DND-41 (cell line): Measurements from ENCODE around the gene IFNL2.

Experiments
- ATAC-seq: fragments of 200-7000 bp; cut with Tn5 transposase; 3 replicates; pipeline ENCODE4 v1.9.1; 2021; ENCODE audit warnings: low read depth; ENCODE audit not compliant: insufficient read depth
- DNase-seq: peaks from one replicate; pipeline ENCODE4 v3.0.0-alpha.2; 2020
- H2AFZ ChIP-seq: 2 replicates; pipeline ENCODE4 v1.6.0; 2012; ENCODE audit warnings: low read depth, low read length
- H3K27ac ChIP-seq: 2 replicates; pipeline ENCODE4 v1.5.1; 2012; ENCODE audit warnings: low read length, inconsistent platforms
- H3K27me3 ChIP-seq: fragments of 200-600 bp; sonication (generic); 2 replicates; pipeline ENCODE4 v1.6.0; 2012; ENCODE audit warnings: low read length, mild to moderate bottlenecking, inconsistent platforms; ENCODE audit not compliant: insufficient read depth, poor library complexity
- H3K36me3 ChIP-seq: 2 replicates; pipeline ENCODE4 v1.5.1; 2012; ENCODE audit warnings: low read length, inconsistent platforms; ENCODE audit not compliant: insufficient read depth
- H3K4me1 ChIP-seq: 2 replicates; pipeline ENCODE4 v1.5.1; 2012; ENCODE audit warnings: mild to moderate bottlenecking, low read length; ENCODE audit not compliant: insufficient read depth
- H3K4me2 ChIP-seq: 2 replicates; pipeline ENCODE4 v1.6.0; 2012; ENCODE audit warnings: mild to moderate bottlenecking, moderate library complexity, low read length, inconsistent platforms; ENCODE audit not compliant: insufficient read depth
- H3K4me3 ChIP-seq, 2 experiments: fragments of 200-600 bp in 1 of 2; shearing (Covaris generic) in 1 of 2; 2 replicates each; pipeline ENCODE4 v1.5.1; 2012 to 2016; ENCODE audit warnings: inconsistent platforms in 2 of 2, low read length in 2 of 2, mild to moderate bottlenecking in 2 of 2, low read depth in 1 of 2, moderate library complexity in 1 of 2
- H3K79me2 ChIP-seq: 2 replicates; pipeline ENCODE4 v1.6.0; 2012; ENCODE audit warnings: low read length, inconsistent platforms; ENCODE audit not compliant: insufficient read depth
- H3K9ac ChIP-seq: 2 replicates; pipeline ENCODE4 v1.6.0; 2012; ENCODE audit warnings: low read depth, mild to moderate bottlenecking, inconsistent platforms, low read length, moderate library complexity
- H3K9me3 ChIP-seq: 2 replicates; pipeline ENCODE4 v1.5.1; 2012; ENCODE audit warnings: low read length, moderate library complexity, mild to moderate bottlenecking, inconsistent platforms; ENCODE audit not compliant: insufficient read depth, severe bottlenecking
- H4K20me1 ChIP-seq: 2 replicates; pipeline ENCODE4 v1.6.0; 2012; ENCODE audit warnings: low read length; ENCODE audit not compliant: insufficient read depth
- CTCF ChIP-seq: IDR thresholded peaks from 2 replicates; pipeline ENCODE4 v1.5.1; 2012; ENCODE audit warnings: borderline replicate concordance, low read length, moderate library complexity, mild to moderate bottlenecking; ENCODE audit not compliant: poor library complexity, severe bottlenecking; ENCODE audit errors: extremely low read depth
- EZH2 ChIP-seq: IDR thresholded peaks from 3 replicates; pipeline ENCODE4 v1.6.1; 2012; ENCODE audit warnings: borderline replicate concordance, low read depth, mild to moderate bottlenecking, moderate library complexity, low read length, inconsistent platforms; ENCODE audit not compliant: severe bottlenecking

The IFNL2 gene

GRCh38 chr19:39262496-39262895 is 5.7 kb upstream of the IFNL2 start:
- TF ChIP-seq EZH2 (no peak), CTCF (no peak)
- Histone ChIP-seq H3K9me3 (no peaks in the 10 kb centered on the region), H3K9ac (no peak overlapping the region), H3K36me3 (no peaks in the 10 kb centered on the region), H3K4me3 (no peak overlapping the region), H3K79me2 (no peaks in the 10 kb centered on the region), H4K20me1 (no peaks in the 10 kb centered on the region), H2AFZ (no peak overlapping the region), H3K4me1 (no peaks in the 10 kb centered on the region), H3K27me3 (peaks cover 2% of the 10 kb centered on the region), H3K4me2 (no peak overlapping the region), H3K27ac (no peak overlapping the region)
- no peak for ATAC-seq
- no peak for DNase-seq

- Histone ChIP-seq H3K4me3 (no peak overlapping the region), H3K36me3 (no peaks in the 10 kb centered on the region), H4K20me1 (no peaks in the 10 kb centered on the region), H3K4me2 (no peak overlapping the region), H3K4me1 (no peaks in the 10 kb centered on the region), H2AFZ (no peak overlapping the region), H3K9me3 (no peaks in the 10 kb centered on the region), H3K27me3 (peaks cover 2% of the 10 kb centered on the region), H3K79me2 (no peaks in the 10 kb centered on the region), H3K9ac (no peak overlapping the region), H3K27ac (no peak overlapping the region)
- no peak for ATAC-seq
- no peak for DNase-seq
- TF ChIP-seq EZH2: no peak
- TF ChIP-seq CTCF: no peak
Observed at GRCh38 chr19:39263912-39264305, 4.3 kb upstream of the IFNL2 start.

GRCh38 chr19:39264306-39265290 is 3.6 kb upstream of the IFNL2 start:
- no peaks in the 10 kb centered on the region for H4K20me1 ChIP-seq
- no peak overlapping the region for H3K27ac ChIP-seq
- no peak for ATAC-seq
- no peaks in the 10 kb centered on the region for H3K79me2 ChIP-seq
- H2AFZ ChIP-seq: no peak overlapping the region
- H3K27me3 ChIP-seq: peaks cover 2% of the 10 kb centered on the region
- no peak overlapping the region for H3K4me3 ChIP-seq
- H3K4me2 ChIP-seq: no peak overlapping the region
- H3K9ac ChIP-seq: no peak overlapping the region
- no peaks in the 10 kb centered on the region for H3K4me1 ChIP-seq
- H3K9me3 ChIP-seq: no peaks in the 10 kb centered on the region
- TF ChIP-seq CTCF (no peak), EZH2 (no peak)
- no peak for DNase-seq
- H3K36me3 ChIP-seq: no peaks in the 10 kb centered on the region
